ENCODE results near the gene UNC80.

Gene UNC80

DNA sequence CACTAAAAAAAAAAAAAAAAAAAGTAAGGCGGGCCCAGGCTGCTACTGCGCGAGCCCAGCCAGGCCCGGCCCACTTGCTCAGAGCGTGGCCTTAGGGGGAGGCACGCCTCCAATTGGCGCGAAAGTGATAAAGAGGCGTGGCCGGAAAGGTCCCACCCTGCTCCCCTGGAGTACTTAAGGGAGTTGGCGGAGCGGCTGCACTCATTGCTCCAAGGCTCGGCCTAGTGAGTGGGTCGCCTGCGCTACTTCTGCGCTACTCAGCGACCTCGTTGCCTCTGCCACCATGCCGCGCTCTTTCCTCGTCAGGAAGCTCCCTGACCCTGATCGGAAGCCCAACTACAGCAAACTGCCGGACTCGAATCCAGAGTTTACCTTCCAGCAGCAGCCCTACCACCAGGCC is 36.9 kb downstream of the UNC80 start:
- no peaks in the 10 kb centered on the region for H3K9me3 ChIP-seq (ENCODE audit: insufficient read depth, low read length, severe bottlenecking)
- TF ChIP-seq EZH2 (IDR thresholded peaks at IDR 0.05; ENCODE audit: borderline replicate concordance, low read depth, low read length, severe bottlenecking), result no peak
- TF ChIP-seq, protein P1, sequence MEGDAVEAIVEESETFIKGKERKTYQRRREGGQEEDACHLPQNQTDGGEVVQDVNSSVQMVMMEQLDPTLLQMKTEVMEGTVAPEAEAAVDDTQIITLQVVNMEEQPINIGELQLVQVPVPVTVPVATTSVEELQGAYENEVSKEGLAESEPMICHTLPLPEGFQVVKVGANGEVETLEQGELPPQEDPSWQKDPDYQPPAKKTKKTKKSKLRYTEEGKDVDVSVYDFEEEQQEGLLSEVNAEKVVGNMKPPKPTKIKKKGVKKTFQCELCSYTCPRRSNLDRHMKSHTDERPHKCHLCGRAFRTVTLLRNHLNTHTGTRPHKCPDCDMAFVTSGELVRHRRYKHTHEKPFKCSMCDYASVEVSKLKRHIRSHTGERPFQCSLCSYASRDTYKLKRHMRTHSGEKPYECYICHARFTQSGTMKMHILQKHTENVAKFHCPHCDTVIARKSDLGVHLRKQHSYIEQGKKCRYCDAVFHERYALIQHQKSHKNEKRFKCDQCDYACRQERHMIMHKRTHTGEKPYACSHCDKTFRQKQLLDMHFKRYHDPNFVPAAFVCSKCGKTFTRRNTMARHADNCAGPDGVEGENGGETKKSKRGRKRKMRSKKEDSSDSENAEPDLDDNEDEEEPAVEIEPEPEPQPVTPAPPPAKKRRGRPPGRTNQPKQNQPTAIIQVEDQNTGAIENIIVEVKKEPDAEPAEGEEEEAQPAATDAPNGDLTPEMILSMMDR (IDR thresholded peaks at IDR 0.05; ENCODE audit: borderline replicate concordance, extremely low read depth, low read length, poor library complexity, severe bottlenecking), result no peak

DNA sequence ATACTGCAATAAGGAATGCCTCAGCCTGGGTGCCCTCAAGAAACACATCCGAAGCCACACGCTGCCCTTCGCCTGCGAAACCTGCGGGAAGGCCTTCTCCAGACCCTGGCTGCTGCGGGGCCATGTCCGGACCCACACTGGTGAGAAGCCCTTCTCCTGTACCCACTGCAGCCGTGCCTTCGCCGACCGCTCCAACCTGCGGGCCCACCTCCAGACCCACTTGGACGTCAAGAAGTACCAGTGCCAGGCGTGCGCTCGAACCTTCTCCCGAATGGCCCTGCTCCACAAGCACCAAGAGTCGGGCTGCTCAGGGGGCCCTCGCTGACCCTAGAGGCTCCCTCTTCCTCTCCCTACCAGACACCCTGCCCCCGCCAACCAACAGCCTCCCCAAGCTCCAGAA is 37.6 kb downstream of the UNC80 start:
- Histone ChIP-seq H3K4me2 (ENCODE audit: insufficient read depth, low read length) (no peak overlapping the region), H3K4me3 (ENCODE audit: low read depth in 1 of 2, low read length in 2 of 2) (no peak overlapping the region), H3K4me1 (ENCODE audit: insufficient read depth, low read length) (no peaks in the 10 kb centered on the region), H3K36me3 (ENCODE audit: insufficient read depth, low read length) (no peaks in the 10 kb centered on the region), H3K79me2 (ENCODE audit: insufficient read depth, low read length) (no peaks in the 10 kb centered on the region), H3K9me3 (ENCODE audit: insufficient read depth, low read length, severe bottlenecking) (no peaks in the 10 kb centered on the region), H4K20me1 (ENCODE audit: insufficient read depth, low read length) (no peaks in the 10 kb centered on the region), H3K27ac (ENCODE audit: low read length) (no peak overlapping the region), H2AFZ (ENCODE audit: low read depth, low read length) (no peak overlapping the region), H3K27me3 (ENCODE audit: insufficient read depth, low read length, poor library complexity) (no peaks in the 10 kb centered on the region), H3K9ac (ENCODE audit: low read depth, low read length) (no peak overlapping the region)
- DNase-seq (no peak), ATAC-seq (ENCODE audit: insufficient read depth, low read depth) (no peak)
- no peak for TF ChIP-seq EZH2 (IDR thresholded peaks at IDR 0.05; ENCODE audit: borderline replicate concordance, low read depth, low read length, severe bottlenecking)
- TF ChIP-seq, protein P1 (IDR thresholded peaks at IDR 0.05; ENCODE audit: borderline replicate concordance, extremely low read depth, low read length, poor library complexity, severe bottlenecking), result no peak

More for the DNA sequence above, 36.9 kb downstream of the UNC80 start:
- Histone ChIP-seq H3K4me1 (ENCODE audit: insufficient read depth, low read length) (no peaks in the 10 kb centered on the region), H3K4me2 (ENCODE audit: insufficient read depth, low read length) (no peak overlapping the region), H3K27ac (ENCODE audit: low read length) (no peak overlapping the region), H2AFZ (ENCODE audit: low read depth, low read length) (no peak overlapping the region), H3K27me3 (ENCODE audit: insufficient read depth, low read length, poor library complexity) (no peaks in the 10 kb centered on the region), H3K79me2 (ENCODE audit: insufficient read depth, low read length) (no peaks in the 10 kb centered on the region), H4K20me1 (ENCODE audit: insufficient read depth, low read length) (no peaks in the 10 kb centered on the region), H3K4me3 (ENCODE audit: low read depth in 1 of 2, low read length in 2 of 2) (no peak overlapping the region), H3K9ac (ENCODE audit: low read depth, low read length) (no peak overlapping the region), H3K36me3 (ENCODE audit: insufficient read depth, low read length) (no peaks in the 10 kb centered on the region)
- DNase-seq (no peak), ATAC-seq (ENCODE audit: insufficient read depth, low read depth) (no peak)

DNA sequence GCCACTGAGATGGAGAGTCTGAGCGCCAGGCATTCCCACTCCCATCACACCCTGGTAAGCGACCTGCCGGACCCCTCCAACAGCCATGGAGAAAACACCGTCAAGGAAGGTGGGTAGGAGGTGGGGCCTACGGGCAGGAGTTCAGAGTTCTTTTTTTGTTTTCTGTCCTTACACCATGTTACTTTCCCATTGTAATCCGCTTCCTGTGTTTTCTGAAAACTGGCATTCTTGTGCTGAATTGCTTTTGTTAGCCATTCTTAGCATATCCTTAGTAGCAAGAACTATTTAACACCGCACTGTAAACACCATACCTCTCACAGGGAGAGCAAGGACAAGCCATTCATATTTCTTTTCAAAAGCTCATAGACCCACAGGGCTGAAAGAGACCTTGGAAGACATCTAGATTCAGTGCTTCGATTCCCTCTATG is 46.2 kb downstream of the UNC80 start:
- no peaks in the 10 kb centered on the region for H3K79me2 ChIP-seq (ENCODE audit: insufficient read depth, low read length)
- no peaks in the 10 kb centered on the region for H3K4me1 ChIP-seq (ENCODE audit: insufficient read depth, low read length)
- ATAC-seq (ENCODE audit: insufficient read depth, low read depth), result no peak
- H3K4me3 ChIP-seq (ENCODE audit: low read depth in 1 of 2, low read length in 2 of 2), result no peak overlapping the region
- TF ChIP-seq, protein P1 (IDR thresholded peaks at IDR 0.05; ENCODE audit: borderline replicate concordance, extremely low read depth, low read length, poor library complexity, severe bottlenecking), result no peak
- no peak for TF ChIP-seq EZH2 (IDR thresholded peaks at IDR 0.05; ENCODE audit: borderline replicate concordance, low read depth, low read length, severe bottlenecking)
- H3K27me3 ChIP-seq (ENCODE audit: insufficient read depth, low read length, poor library complexity), result no peaks in the 10 kb centered on the region
- no peaks in the 10 kb centered on the region for H4K20me1 ChIP-seq (ENCODE audit: insufficient read depth, low read length)
- H3K9me3 ChIP-seq (ENCODE audit: insufficient read depth, low read length, severe bottlenecking), result no peaks in the 10 kb centered on the region
- H3K27ac ChIP-seq (ENCODE audit: low read length), result no peak overlapping the region
- DNase-seq, result no peak
- H2AFZ ChIP-seq (ENCODE audit: low read depth, low read length), result no peak overlapping the region
- H3K9ac ChIP-seq (ENCODE audit: low read depth, low read length), result no peak overlapping the region
- H3K36me3 ChIP-seq (ENCODE audit: insufficient read depth, low read length), result no peaks in the 10 kb centered on the region
- H3K4me2 ChIP-seq (ENCODE audit: insufficient read depth, low read length), result no peak overlapping the region

DNA sequence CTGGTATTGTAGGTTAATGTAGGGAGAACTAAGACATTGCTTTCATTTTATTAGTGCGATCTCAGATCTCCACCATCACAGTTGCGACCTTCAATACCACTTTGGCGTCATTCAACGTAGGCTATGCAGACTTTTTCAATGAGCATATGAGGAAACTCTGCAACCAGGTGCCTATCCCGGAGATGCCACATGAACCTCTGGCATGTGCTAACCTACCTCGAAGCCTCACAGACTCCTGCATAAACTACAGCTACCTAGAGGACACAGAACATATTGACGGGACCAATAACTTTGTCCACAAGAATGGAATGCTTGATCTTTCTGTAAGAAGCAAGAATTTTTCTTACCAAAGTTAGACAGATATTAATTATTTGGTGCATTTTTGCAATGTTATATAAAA is 47.3 kb downstream of the UNC80 start:
- H3K36me3 ChIP-seq (ENCODE audit: insufficient read depth, low read length), result no peaks in the 10 kb centered on the region
- H3K9ac ChIP-seq (ENCODE audit: low read depth, low read length), result no peak overlapping the region
- no peaks in the 10 kb centered on the region for H4K20me1 ChIP-seq (ENCODE audit: insufficient read depth, low read length)
- TF ChIP-seq, protein P1 (IDR thresholded peaks at IDR 0.05; ENCODE audit: borderline replicate concordance, extremely low read depth, low read length, poor library complexity, severe bottlenecking), result no peak
- TF ChIP-seq EZH2 (IDR thresholded peaks at IDR 0.05; ENCODE audit: borderline replicate concordance, low read depth, low read length, severe bottlenecking), result no peak
- no peak for DNase-seq
- no peak overlapping the region for H3K27ac ChIP-seq (ENCODE audit: low read length)
- no peaks in the 10 kb centered on the region for H3K79me2 ChIP-seq (ENCODE audit: insufficient read depth, low read length)
- H3K4me2 ChIP-seq (ENCODE audit: insufficient read depth, low read length), result no peak overlapping the region
- H3K27me3 ChIP-seq (ENCODE audit: insufficient read depth, low read length, poor library complexity), result no peaks in the 10 kb centered on the region
- H2AFZ ChIP-seq (ENCODE audit: low read depth, low read length), result no peak overlapping the region
- H3K9me3 ChIP-seq (ENCODE audit: insufficient read depth, low read length, severe bottlenecking), result no peaks in the 10 kb centered on the region
- H3K4me3 ChIP-seq (ENCODE audit: low read depth in 1 of 2, low read length in 2 of 2), result no peak overlapping the region
- H3K4me1 ChIP-seq (ENCODE audit: insufficient read depth, low read length), result no peaks in the 10 kb centered on the region
- no peak for ATAC-seq (ENCODE audit: insufficient read depth, low read depth)
